ENCODE measurements around the gene NDFIP2. TPM values are rescaled to one million over a fixed set of nuclear protein-coding genes. Genes with fewer than 3 reads are reported as not detected.

NDFIP2 gene
- total RNA-seq, 4 donors from 2014 or later: 19.4 to 31.3 (median 23.7) TPM

DNA sequence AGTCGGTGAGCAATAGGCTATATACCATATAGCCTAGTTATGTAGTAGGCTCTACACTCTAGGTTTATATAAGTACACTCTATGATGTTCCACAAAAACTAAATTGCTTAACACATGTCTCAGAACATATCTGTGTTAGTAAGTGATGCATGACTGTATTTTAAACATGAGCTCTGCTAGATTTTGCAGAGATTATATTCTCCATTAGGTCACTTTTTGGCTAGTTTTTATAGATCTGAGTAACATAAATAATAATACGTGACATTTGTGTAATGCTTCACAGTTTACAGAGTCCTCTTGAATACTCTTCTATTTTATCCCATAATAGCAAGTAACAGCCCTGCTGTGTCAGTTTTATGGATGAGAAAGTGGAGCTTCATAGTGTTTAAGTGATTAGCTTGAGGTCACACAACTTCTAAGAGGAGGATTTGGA is 47.8 kb downstream of the NDFIP2 start:
- Histone ChIP-seq H3K27me3 (no peaks in the 10 kb centered on the region), H3K36me3 (no peaks in the 10 kb centered on the region), H3K9me3 (no peaks in the 10 kb centered on the region), H3K4me3 (replicated peaks in 1 of 3) (no peak overlapping the region), H3K27ac (no peak overlapping the region), H3K4me1 (no peaks in the 10 kb centered on the region)
- WGBS, 2 donors: 92 to 95% methylated on average over 2 of the region's 2 CpGs
- intact Hi-C loops (cut with DNase I): no loop called here
- no peak for DNase-seq
- TF ChIP-seq, protein P1, sequence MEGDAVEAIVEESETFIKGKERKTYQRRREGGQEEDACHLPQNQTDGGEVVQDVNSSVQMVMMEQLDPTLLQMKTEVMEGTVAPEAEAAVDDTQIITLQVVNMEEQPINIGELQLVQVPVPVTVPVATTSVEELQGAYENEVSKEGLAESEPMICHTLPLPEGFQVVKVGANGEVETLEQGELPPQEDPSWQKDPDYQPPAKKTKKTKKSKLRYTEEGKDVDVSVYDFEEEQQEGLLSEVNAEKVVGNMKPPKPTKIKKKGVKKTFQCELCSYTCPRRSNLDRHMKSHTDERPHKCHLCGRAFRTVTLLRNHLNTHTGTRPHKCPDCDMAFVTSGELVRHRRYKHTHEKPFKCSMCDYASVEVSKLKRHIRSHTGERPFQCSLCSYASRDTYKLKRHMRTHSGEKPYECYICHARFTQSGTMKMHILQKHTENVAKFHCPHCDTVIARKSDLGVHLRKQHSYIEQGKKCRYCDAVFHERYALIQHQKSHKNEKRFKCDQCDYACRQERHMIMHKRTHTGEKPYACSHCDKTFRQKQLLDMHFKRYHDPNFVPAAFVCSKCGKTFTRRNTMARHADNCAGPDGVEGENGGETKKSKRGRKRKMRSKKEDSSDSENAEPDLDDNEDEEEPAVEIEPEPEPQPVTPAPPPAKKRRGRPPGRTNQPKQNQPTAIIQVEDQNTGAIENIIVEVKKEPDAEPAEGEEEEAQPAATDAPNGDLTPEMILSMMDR (IDR thresholded peaks at IDR 0.05): no peak
- no peak for TF ChIP-seq POLR2A (IDR thresholded peaks at IDR 0.05)

DNA sequence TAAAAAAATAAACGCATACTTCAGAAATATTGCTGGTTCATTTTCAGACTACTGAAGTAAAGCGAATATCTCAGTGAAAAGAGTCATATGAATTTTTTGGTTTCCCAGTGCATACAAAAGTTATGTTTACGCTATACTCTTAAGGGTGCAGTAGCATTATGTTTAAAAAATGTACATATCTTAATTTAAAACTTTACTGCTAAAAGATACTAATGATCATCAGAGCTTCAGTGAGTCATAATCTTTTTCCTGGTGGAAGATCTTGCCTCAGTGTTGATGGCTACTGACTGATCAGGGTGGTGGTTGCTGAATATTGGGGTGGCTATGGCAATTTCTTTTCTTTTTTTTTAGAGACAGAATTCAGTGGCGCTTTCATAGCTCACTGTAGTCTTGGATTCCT is 48.9 kb downstream of the NDFIP2 start:
- H3K4me3 ChIP-seq (replicated peaks in 1 of 3): no peak overlapping the region
- no peaks in the 10 kb centered on the region for H3K27me3 ChIP-seq
- H3K27ac ChIP-seq: no peak overlapping the region
- H3K9me3 ChIP-seq: no peaks in the 10 kb centered on the region
- no peaks in the 10 kb centered on the region for H3K4me1 ChIP-seq
- no peaks in the 10 kb centered on the region for H3K36me3 ChIP-seq
- 98 to 99% methylated on average over 4 of the region's 4 CpGs for WGBS, 2 donors
- intact Hi-C loops (cut with DNase I): no loop called here
- TF ChIP-seq, protein P1 (IDR thresholded peaks at IDR 0.05): no peak
- TF ChIP-seq POLR2A (IDR thresholded peaks at IDR 0.05): no peak
- no peak for DNase-seq

DNA sequence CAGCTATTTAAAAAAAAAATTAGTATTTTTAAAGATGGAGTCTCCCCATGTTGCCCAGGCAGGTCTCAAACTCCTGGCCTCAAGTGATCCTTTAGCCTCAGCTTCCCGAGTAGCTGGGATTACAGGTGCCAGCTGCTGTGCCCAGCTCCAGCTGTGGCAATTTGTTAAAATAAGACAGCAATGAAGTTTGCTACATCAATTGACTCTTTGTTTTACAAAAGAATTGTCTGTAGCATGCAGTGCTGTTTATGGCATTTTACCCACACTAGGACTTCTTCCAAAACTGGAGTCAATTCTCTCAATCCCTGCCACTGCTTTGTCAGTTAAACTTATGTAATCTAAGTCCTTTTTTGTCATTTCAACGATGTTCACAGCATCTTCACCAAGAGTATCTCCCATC is 49.3 kb downstream of the NDFIP2 start:
- no peaks in the 10 kb centered on the region for H3K27me3 ChIP-seq
- TF ChIP-seq POLR2A (IDR thresholded peaks at IDR 0.05): no peak
- TF ChIP-seq, protein P1 (IDR thresholded peaks at IDR 0.05): no peak
- H3K27ac ChIP-seq: no peak overlapping the region
- no peaks in the 10 kb centered on the region for H3K36me3 ChIP-seq
- DNase-seq: no peak
- no peak overlapping the region for H3K4me3 ChIP-seq (replicated peaks in 1 of 3)
- intact Hi-C loops (cut with DNase I): no loop called here
- no peaks in the 10 kb centered on the region for H3K4me1 ChIP-seq
- 85 to 94% methylated on average over 2 of the region's 2 CpGs for WGBS, 2 donors
- H3K9me3 ChIP-seq: no peaks in the 10 kb centered on the region

DNA sequence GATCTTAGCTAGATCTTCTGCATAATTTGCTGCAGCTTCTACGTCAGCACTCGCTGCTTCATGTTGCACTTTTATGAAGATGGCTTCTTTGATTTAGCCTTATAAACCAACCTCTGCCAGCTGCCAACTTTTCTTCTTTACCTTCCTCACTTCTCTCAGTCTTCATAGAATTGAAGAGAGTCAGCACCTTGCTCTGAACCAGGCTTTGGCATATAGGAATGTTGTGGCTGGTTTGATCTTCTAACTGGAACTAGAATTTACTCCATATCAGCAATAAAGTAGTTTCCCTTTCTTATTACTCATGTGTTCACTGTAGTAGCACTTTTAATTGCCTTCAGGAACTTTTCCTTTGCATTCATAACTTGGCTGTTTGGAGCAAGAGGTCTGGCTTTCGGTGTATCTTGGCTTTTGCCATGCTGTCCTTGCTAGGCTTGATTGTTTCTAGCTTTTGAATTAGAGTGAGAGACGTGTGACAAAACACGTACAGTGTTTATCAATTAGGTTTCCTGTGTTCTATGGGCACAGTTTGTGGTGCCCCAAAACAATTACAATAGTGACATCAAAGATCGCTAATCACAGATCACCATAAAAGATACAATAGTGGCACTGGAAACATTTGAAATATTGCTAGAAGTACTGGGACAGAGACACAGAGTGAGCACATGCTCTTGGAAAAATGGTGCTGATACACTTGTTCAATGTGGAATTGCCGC is 50.7 kb downstream of the NDFIP2 start:
- Histone ChIP-seq H3K4me1 (no peaks in the 10 kb centered on the region), H3K36me3 (no peaks in the 10 kb centered on the region), H3K4me3 (replicated peaks in 1 of 3) (no peak overlapping the region), H3K27me3 (no peaks in the 10 kb centered on the region), H3K27ac (no peak overlapping the region), H3K9me3 (no peaks in the 10 kb centered on the region)
- intact Hi-C loops (cut with DNase I): no loop called here
- WGBS, 2 donors: 93 to 95% methylated on average over 7 of the region's 7 CpGs
- TF ChIP-seq, protein P1 (IDR thresholded peaks at IDR 0.05): no peak
- TF ChIP-seq POLR2A (IDR thresholded peaks at IDR 0.05): no peak
- no peak for DNase-seq

DNA sequence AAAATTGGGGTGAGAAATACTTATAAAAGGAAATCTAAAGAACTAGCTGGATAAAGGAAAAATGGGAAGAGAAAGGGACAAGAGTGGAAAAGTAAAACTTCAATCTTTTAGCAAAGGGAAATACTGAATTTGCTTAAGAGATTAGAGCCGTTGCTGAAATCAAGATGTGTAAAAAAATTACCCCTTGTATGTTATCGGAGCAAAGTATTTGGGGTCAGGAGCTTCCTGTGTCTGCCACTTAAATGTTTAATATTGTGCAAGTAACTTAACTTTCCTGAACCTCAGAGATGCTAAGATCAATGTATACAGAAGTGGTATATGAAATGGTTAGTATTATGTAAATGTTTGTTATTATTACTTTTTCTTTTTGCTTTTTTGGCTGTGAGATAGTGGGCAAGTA is 51.6 kb downstream of the NDFIP2 start:
- Histone ChIP-seq H3K4me1 (no peaks in the 10 kb centered on the region), H3K27ac (no peak overlapping the region), H3K9me3 (no peaks in the 10 kb centered on the region), H3K4me3 (replicated peaks in 1 of 3) (no peak overlapping the region), H3K27me3 (no peaks in the 10 kb centered on the region), H3K36me3 (no peaks in the 10 kb centered on the region)
- intact Hi-C loops (cut with DNase I): no loop called here
- TF ChIP-seq, protein P1 (IDR thresholded peaks at IDR 0.05): no peak
- no peak for TF ChIP-seq POLR2A (IDR thresholded peaks at IDR 0.05)
- 85 to 88% methylated on average over 2 of the region's 2 CpGs for WGBS, 2 donors
- no peak for DNase-seq
